Activated CD4-positive, alpha-beta T cell treated with anti-CD3 and anti-CD28 coated beads, Interleukin-2, amount 10 ng/mL, durations not matched to agents 7 days and 5 days (primary cell): Measurements from ENCODE around the gene A1BG. TPM values are rescaled to one million over a fixed set of nuclear protein-coding genes. Genes with fewer than 3 reads are reported as not detected.

Experiments used
- CTCF ChIA-PET: fragments of 350-600 bp; sonication (Branson Sonifier 250); formaldehyde crosslinking; loops from one replicate; lab custom pipeline; 2021; ENCODE audit warnings: antibody characterized with exemption; lab: Charles Lee
- POLR2A ChIA-PET: fragments of 350-600 bp; sonication (Branson Sonifier 250); formaldehyde crosslinking; loops from one replicate; lab custom pipeline; 2021; ENCODE audit warnings: antibody characterized with exemption; lab: Charles Lee
- DNase-seq: peaks from one replicate; pipeline ENCODE4 v3.0.0-alpha.2; 2020
- H3K27ac Mint-ChIP-seq: one replicate; pipeline ENCODE4 v1.8.0; 2021; ENCODE audit warnings: mild to moderate bottlenecking, moderate library complexity, mixed read lengths
- H3K27me3 Mint-ChIP-seq: one replicate; pipeline ENCODE4 v1.8.0; 2021; ENCODE audit warnings: mixed read lengths
- H3K36me3 Mint-ChIP-seq: one replicate; pipeline ENCODE4 v1.8.0; 2021; ENCODE audit warnings: low read depth, mixed read lengths
- H3K4me1 Mint-ChIP-seq: one replicate; pipeline ENCODE4 v1.8.0; 2021; ENCODE audit warnings: mixed read lengths
- H3K4me3 Mint-ChIP-seq: one replicate; pipeline ENCODE4 v1.8.0; 2021; ENCODE audit warnings: mild to moderate bottlenecking, moderate library complexity, mixed read lengths
- H3K9me3 Mint-ChIP-seq: one replicate; pipeline ENCODE4 v1.8.0; 2021; ENCODE audit warnings: mixed read lengths
- total RNA-seq, 2 experiments: library from RNA; stranded (reverse); gene quantifications; one replicate each; pipeline ENCODE4 v1.2.3, GENCODE V29; 2021

The A1BG gene, protein sequence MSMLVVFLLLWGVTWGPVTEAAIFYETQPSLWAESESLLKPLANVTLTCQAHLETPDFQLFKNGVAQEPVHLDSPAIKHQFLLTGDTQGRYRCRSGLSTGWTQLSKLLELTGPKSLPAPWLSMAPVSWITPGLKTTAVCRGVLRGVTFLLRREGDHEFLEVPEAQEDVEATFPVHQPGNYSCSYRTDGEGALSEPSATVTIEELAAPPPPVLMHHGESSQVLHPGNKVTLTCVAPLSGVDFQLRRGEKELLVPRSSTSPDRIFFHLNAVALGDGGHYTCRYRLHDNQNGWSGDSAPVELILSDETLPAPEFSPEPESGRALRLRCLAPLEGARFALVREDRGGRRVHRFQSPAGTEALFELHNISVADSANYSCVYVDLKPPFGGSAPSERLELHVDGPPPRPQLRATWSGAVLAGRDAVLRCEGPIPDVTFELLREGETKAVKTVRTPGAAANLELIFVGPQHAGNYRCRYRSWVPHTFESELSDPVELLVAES
- total RNA-seq = 1 to 10 TPM; 2.0 to 4.5 TPM

DNA sequence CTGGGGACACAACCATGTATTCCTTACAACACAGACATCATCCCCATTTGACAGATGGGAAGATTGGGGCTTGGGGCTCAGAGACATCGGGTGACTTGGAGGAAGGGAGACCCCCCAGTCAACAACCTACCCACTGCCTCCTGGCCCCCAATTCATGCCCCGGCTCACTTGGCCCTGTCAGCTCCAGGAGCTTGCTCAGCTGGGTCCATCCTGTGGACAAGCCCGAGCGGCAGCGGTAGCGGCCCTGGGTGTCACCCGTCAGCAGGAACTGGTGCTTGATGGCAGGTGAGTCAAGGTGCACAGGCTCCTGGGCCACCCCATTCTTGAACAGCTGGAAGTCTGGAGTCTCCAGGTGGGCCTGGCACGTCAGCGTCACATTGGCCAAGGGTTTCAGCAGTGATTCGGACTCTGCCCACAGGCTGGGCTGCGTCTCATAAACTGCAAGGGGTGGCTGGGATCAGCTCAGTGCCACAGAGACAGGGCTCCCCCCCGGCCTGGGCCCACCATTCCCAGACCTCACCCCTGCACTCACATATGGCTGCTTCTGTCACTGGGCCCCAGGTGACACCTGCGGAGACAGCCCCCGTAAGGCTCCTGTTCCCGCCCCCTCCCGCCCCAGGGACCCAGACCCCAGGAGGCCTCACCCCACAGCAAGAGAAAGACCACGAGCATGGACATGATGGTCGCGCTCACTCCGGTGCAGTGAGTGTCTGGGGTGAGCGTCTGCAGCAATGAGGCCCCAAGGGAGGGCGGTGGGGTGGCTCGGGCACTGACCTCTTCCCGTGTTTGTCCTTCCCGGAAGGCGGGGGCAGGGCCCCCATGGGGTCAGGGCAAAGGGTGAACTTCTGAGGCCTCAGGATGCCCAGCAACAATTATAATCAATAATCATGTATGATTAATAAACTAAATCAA, at the start of gene A1BG:
A1BG (minus strand) TSS at position 733 of the 912 bp plus-strand sequence; CDS start at position 678, 55 bp downstream.
- Mint-ChIP-seq H3K9me3 (no peaks in the 10 kb centered on the region), H3K27me3 (no peaks in the 10 kb centered on the region), H3K4me3 (no peak within 1 kb of the TSS), H3K27ac (no peak within 1 kb of the TSS), H3K4me1 (peaks cover 38% of the 10 kb centered on the region), H3K36me3 (peaks cover 24% of the 10 kb centered on the region)
- ChIA-PET CTCF (no interaction called here), POLR2A (no interaction called here)
- DNase-seq = no peak

DNA sequence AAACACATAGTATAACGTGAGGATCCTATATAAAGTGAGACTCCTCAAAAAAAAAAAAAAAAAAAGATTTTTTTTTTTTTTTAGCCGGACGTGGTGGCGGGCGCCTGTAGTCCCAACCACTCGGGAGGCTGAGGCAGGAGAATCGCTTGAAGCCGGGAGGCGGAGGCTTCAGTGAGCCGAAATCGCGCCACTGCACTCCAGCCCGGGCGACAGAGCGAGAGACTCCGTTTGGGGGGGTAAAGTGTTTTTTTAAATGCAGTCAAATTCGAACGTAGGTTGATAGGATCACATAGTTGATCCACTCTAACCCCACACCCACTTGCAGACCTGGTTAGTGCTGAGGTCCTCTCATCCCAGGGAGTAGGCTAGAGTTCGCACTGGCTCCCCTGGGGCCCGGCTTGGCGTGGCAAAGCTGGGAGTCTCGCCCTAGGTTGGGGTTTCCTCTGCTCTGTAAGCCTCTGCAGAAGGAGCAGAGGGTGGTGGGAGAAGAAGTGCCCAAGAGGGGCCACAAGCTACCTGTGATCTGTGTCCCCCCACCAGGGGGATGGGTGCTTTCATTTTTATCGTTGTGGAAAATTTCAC, 48.6 kb upstream of the A1BG start:
- DNase-seq = no peak
- Mint-ChIP-seq H3K9me3 (peaks cover 4% of the 10 kb centered on the region), H3K4me1 (peaks cover 28% of the 10 kb centered on the region), H3K36me3 (no peaks in the 10 kb centered on the region), H3K4me3 (peak overlapping the region; percentile 89), H3K27me3 (no peaks in the 10 kb centered on the region), H3K27ac (peak overlapping the region; percentile 77)
- ChIA-PET POLR2A (no interaction called here), CTCF (no interaction called here)

DNA sequence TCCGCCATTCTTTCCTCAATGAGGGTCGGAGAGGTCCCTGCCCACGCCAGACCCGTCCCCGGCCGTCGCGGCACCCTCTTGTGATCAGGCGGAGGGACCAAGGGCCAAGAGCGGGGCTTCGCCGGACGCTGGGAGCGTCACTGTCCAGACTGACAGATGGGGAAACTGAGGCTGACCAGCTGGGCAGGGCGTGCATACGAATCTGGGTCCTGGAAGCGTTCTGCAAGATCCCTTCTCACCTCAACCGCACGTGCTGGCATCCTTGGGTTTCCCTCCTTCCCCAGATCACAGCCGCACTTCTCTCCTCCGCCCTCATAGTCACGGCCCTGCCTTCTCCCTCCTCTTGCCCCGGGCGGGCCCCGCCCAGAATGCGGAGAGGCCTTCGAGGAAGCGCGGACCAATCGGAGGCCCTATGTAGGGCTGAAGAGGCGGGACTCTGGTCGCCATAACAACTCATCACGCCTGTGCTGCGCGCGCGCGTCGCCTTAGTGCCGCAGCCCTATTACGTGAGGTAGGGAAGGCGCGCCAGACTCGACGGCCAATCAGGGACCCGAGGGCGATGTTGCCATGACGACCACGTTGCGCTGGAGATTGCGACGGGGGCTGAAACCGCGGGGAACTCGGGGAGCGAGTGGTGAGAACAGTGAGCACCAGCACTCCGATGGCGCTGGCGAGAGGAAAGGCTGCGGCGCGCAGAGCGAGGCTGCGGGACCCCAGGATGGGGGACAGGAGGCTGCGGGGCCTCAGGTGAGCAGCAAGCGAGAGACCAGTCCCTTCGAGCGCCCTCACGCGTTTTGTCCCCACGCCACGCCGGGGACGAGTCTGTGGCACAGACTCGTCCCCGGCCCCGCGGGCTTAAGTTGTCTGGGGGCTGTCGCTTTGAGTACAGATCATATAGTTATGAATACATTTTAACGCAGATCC, 47.9 kb upstream of the A1BG start:
- Mint-ChIP-seq H3K4me1 (peaks cover 23% of the 10 kb centered on the region), H3K36me3 (no peaks in the 10 kb centered on the region), H3K9me3 (no peaks in the 10 kb centered on the region), H3K27me3 (no peaks in the 10 kb centered on the region), H3K4me3 (peak overlapping the region; percentile 89), H3K27ac (peak overlapping the region; percentile 93)
- POLR2A ChIA-PET = no interaction called here
- peak; percentile 100 for DNase-seq
- CTCF ChIA-PET = no interaction called here

DNA sequence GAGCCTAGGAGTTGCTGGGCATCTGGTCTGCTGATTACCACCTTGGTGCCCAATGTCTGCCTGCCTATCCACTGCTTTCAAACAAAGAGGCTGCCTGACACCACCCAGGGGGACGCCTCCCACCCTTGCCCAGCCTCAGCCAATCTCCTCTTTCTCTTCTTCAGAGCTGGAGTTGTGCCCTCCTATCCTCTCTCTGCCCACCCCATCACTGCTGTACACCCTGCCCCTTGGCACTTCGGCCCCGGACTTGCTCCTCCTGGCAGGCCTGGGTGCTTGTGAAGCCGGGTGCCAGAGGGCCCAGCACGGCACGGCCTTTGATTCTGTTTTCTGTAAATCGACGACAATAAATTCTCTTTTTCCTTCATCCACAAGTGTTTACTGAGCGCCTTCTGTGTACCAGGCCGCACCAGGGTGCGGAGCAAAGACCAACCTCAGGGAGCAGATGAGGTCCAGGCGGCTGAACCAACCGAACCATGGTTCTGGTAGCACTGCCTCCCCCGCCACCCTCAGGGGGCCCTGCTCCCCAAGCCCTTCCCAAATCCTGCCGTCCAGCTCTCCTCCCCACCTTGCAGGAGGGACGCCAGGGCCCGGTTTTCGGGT, 47.1 kb upstream of the A1BG start:
- CTCF ChIA-PET = interaction anchor here (0.6 kb wide), 1 partner anchor 153 kb away, joined by 4 read pairs; no protein-coding TSS in a partner anchor
- Mint-ChIP-seq H3K27ac (peak overlapping the region; percentile 93), H3K9me3 (no peaks in the 10 kb centered on the region), H3K4me3 (peak overlapping the region; percentile 89), H3K4me1 (peaks cover 25% of the 10 kb centered on the region), H3K36me3 (peaks cover 3% of the 10 kb centered on the region), H3K27me3 (no peaks in the 10 kb centered on the region)
- POLR2A ChIA-PET = no interaction called here
- DNase-seq = no peak

DNA sequence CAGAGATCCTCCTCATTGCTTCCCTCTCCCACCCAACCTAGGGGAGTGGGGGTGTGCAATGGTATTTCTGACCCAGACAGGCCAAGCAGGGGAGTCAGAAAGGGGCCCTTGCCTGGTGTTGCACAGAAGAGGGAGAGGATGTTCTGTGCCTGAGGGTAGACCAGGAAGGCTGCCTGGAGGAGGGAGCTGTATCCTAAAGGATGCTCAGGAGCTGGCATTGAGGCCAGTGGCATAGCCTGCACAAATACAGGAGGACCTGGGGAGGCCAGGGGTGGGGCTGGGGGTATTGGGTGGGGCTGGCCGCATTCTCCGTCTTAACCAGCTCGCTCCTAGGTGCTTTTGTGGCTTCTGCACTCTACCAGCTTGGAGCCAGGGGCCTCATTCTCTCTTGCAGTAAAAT, 46.6 kb upstream of the A1BG start:
- ChIA-PET CTCF (interaction anchor here (0.6 kb wide), 1 partner anchor 153 kb away, joined by 4 read pairs; no protein-coding TSS in a partner anchor), POLR2A (no interaction called here)
- Mint-ChIP-seq H3K4me1 (peaks cover 26% of the 10 kb centered on the region), H3K27me3 (no peaks in the 10 kb centered on the region), H3K36me3 (peaks cover 4% of the 10 kb centered on the region), H3K27ac (no peak overlapping the region), H3K9me3 (no peaks in the 10 kb centered on the region), H3K4me3 (no peak overlapping the region)
- DNase-seq = no peak

DNA sequence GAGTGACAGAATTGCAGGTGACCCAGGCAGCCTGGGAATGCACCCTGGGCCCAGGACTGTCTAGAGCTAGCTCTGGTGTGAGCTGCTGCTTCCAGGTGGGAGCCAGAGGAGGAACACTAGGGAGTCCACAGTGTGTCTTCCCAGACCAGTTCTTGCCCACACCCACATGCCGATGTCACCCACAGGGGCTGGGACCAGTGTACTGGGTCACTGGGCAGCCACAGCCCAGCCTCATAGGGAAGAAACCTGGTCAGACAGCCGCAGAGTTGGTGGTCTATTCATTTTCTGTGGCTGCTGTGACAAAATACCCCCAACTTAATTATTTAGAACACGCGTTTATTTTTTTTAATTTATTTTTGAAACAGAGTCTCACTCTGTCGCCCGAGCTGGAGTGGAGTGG, 45.3 kb upstream of the A1BG start:
- ChIA-PET CTCF (no interaction called here), POLR2A (no interaction called here)
- Mint-ChIP-seq H3K9me3 (no peaks in the 10 kb centered on the region), H3K4me3 (no peak overlapping the region), H3K27me3 (no peaks in the 10 kb centered on the region), H3K36me3 (peaks cover 16% of the 10 kb centered on the region), H3K27ac (no peak overlapping the region), H3K4me1 (peaks cover 29% of the 10 kb centered on the region)
- no peak for DNase-seq

DNA sequence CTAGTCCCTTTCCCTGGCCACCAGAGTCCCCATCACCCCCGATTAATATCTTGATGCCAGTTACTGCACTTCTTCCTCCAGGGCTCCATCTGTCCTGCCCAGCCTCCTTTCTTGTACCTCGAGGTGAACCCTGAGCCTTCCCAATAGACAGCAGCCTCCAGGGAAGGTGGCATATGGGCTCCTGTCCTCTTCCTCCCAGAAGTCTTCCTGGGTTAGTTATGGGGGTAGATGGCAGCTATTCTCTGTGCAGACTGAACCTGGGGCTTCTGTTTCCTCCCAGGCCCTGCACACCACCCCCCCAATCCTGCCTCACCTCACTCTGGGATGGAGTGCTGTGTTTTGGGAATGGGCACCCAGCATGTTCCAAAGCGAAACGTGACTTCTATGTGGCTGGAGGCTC, 44.8 kb upstream of the A1BG start:
- CTCF ChIA-PET = no interaction called here
- H3K4me3 Mint-ChIP-seq = no peak overlapping the region
- H3K36me3 Mint-ChIP-seq = peaks cover 19% of the 10 kb centered on the region
- no peaks in the 10 kb centered on the region for H3K9me3 Mint-ChIP-seq
- no peaks in the 10 kb centered on the region for H3K27me3 Mint-ChIP-seq
- H3K27ac Mint-ChIP-seq = no peak overlapping the region
- POLR2A ChIA-PET = no interaction called here
- DNase-seq = no peak
- H3K4me1 Mint-ChIP-seq = peaks cover 26% of the 10 kb centered on the region

DNA sequence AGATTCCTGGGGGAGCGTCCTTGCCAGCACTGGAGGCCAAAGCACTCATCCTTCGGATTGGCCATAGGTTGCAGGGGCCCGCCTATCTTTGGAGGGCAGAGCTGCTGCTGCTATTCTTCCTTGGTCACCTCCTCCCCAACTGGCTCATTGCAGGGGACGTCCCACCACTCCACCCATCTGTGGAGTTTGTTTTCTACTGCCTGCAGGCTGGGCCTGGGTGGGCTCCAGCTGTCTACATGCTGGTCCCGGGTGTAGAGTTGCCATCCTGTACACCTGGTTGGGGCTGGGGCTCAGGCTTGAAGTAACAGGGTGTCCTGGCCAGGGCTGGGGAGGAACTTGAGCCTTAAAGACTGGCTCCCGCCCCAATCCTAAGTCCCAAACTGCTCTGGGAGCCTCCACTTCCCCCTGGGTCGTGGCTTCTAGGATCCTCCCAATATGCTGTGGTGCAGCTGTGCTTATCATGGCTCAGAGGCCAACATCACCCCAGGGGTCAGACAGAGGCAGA, 44.3 kb upstream of the A1BG start:
- CTCF ChIA-PET = no interaction called here
- Mint-ChIP-seq H3K27ac (no peak overlapping the region), H3K9me3 (no peaks in the 10 kb centered on the region), H3K4me3 (no peak overlapping the region), H3K4me1 (peaks cover 28% of the 10 kb centered on the region), H3K36me3 (peaks cover 23% of the 10 kb centered on the region), H3K27me3 (no peaks in the 10 kb centered on the region)
- DNase-seq = no peak
- POLR2A ChIA-PET = no interaction called here

DNA sequence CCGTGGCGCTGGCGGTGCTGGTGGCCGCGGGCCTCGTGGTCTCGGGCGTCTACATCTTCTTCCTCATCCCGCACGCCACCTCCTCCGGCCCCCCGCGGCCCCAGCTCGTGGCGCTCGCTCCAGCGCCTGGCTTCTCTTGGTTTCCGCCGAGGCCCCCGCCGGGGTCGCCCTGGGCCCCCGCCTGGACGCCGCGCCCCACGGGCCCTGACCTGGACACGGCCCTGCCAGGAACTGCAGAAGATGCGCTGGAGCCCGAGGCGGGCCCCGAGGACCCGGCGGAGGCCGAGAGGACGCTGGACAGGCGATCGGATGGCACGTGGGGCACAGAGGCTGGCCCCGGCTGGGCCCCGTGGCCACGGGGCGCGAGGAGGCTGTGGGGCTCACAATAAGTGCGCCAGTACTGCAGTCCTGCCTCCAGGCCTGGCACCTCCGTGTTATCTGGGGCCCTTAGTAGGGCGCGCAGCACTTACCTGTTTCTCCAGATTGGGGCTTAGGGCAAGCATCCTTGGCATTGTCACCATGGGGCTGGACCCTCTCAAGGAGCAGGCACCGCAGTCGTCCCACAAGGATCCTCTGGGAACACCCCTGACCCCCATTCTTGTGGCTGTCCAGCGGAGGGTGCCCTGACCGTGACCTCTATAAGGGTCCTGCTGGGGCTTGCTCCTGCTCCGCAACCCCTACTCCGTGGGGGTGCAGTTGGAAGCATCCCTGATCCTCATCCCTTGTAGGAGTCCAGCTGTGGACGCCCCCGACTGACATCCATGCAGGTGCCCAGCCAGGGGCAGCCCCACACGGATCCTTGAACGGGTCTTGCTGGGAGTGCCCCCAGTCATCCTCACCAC, 43.6 kb upstream of the A1BG start:
- H3K27ac Mint-ChIP-seq = no peak overlapping the region
- no peak for DNase-seq
- CTCF ChIA-PET = no interaction called here
- no peaks in the 10 kb centered on the region for H3K27me3 Mint-ChIP-seq
- H3K36me3 Mint-ChIP-seq = peaks cover 24% of the 10 kb centered on the region
- no peaks in the 10 kb centered on the region for H3K9me3 Mint-ChIP-seq
- H3K4me1 Mint-ChIP-seq = peaks cover 30% of the 10 kb centered on the region
- no peak overlapping the region for H3K4me3 Mint-ChIP-seq
- POLR2A ChIA-PET = no interaction called here

DNA sequence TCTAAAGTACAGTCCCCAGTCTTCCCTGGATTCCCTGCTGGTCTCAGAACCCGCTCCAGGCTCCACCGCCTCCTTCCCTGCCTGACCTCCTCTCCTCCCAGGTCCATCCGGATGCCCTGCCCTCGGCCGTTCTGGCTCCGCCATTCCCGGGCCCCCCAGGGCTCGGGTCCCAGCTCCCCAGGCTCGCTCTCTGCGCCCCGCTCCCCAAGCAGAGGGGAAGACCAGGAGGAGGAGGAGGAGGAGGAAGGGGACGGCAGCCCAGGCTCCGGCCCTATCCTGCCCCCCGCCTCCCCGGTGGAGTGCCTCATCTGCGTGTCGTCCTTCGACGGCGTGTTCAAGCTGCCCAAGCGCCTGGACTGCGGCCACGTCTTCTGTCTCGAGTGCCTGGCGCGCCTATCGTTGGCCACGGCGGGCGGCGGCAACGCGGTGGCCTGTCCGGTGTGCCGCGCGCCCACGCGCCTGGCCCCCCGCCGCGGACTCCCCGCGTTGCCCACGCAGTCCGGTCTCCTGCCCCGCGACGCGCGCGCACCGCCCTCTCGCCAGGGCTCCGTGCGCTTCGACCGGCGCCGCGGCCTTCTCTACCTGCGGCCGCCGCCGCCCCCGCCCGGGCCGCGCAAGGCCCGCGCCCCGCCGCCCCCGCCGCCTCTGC, 42.8 kb upstream of the A1BG start:
- ChIA-PET POLR2A (no interaction called here), CTCF (no interaction called here)
- Mint-ChIP-seq H3K4me3 (no peak overlapping the region), H3K36me3 (peaks cover 27% of the 10 kb centered on the region), H3K4me1 (peaks cover 32% of the 10 kb centered on the region), H3K27me3 (no peaks in the 10 kb centered on the region), H3K9me3 (no peaks in the 10 kb centered on the region), H3K27ac (no peak overlapping the region)
- DNase-seq = no peak
